K562 (cell line): ENCODE measurements around the gene RGS7. TPM values are rescaled to one million over a fixed set of nuclear protein-coding genes. Genes with fewer than 3 reads are reported as not detected.

Experiments
- ATAC-seq: fragments of 200-7000 bp; cut with Tn5 transposase; 3 replicates; pipeline ENCODE4 v1.9.1; 2020; ENCODE audit warnings: moderate library complexity
- BruUV-seq: library from RNA; stranded (reverse); fragments of 400-500 nt; replicated peaks from 2 replicates; lab custom pipeline; 2021; lab: Mats Ljungman, UMichigan
- CTCF ChIA-PET: fragments of 300-600 bp; formaldehyde crosslinking; extraction: SDS; loops from one replicate; lab custom pipeline; 2021; ENCODE audit warnings: low intra/inter-chr PET ratio; lab: Yijun Ruan, JAX
- POLR2A ChIA-PET: fragments of 300-600, 350-650 bp; sonication (Branson Sonifier 250); formaldehyde crosslinking; extraction: SDS; loops from one replicate; lab custom pipeline; 2021; ENCODE audit warnings: antibody characterized with exemption, inconsistent platforms; lab: Yijun Ruan, JAX
- DNase-seq, 4 experiments: peaks; one replicate each; pipeline versions ENCODE4 v3.0.0 to v3.0.0-alpha.2; 2011 to 2018; ENCODE audit warnings: low spot score in 3 of 4, mixed read lengths in 3 of 4; ENCODE audit errors: extremely low read depth in 1 of 4
- FAIRE-seq: peaks from 2 replicates; lab custom pipeline; 2011; peaks lifted over from hg19 to GRCh38; lab: Jason Lieb, UNC
- H2AFZ ChIP-seq: 2 replicates; pipeline ENCODE4 v1.6.0; 2011; ENCODE audit warnings: low read depth, low read length, control low read depth, inconsistent platforms
- H3K27ac ChIP-seq: fragments of 200-600 bp; 3 replicates; pipeline ENCODE4 v1.8.0; 2011; ENCODE audit warnings: low read depth, mild to moderate bottlenecking, control low read depth, inconsistent platforms, low read length, moderate library complexity, mixed read lengths; ENCODE audit errors: extremely low read depth
- H3K27me3 ChIP-seq, 2 experiments: fragments of 300-600 bp in 1 of 2; 2 replicates in 1 of 2; 3 replicates in 1 of 2; pipeline versions ENCODE4 v1.6.0 to v1.8.0; 2011; ENCODE audit warnings: inconsistent platforms in 2 of 2, low read length in 2 of 2, mild to moderate bottlenecking in 1 of 2, mixed read lengths in 1 of 2, moderate library complexity in 1 of 2; ENCODE audit not compliant: control insufficient read depth in 2 of 2, insufficient read depth in 2 of 2
- H3K36me3 ChIP-seq: fragments of 300-600 bp; 3 replicates; pipeline ENCODE4 v1.8.0; 2011; ENCODE audit warnings: mild to moderate bottlenecking, low read length, inconsistent platforms; ENCODE audit not compliant: control insufficient read depth, insufficient read depth
- H3K4me1 ChIP-seq, 2 experiments: fragments of 200-600 bp in 1 of 2; replicated peaks in 1 of 2; 2 replicates in 1 of 2; 3 replicates in 1 of 2; pipeline versions ENCODE4 v1.5.1 to v1.8.0; 2011; ENCODE audit warnings: inconsistent platforms in 2 of 2, low read length in 2 of 2, mild to moderate bottlenecking in 1 of 2, mixed read lengths in 1 of 2, moderate library complexity in 1 of 2; ENCODE audit not compliant: control insufficient read depth in 2 of 2, insufficient read depth in 2 of 2
- H3K4me2 ChIP-seq: 2 replicates; pipeline ENCODE4 v1.6.1; 2011; ENCODE audit warnings: low read length, control low read depth, inconsistent platforms, mixed read lengths; ENCODE audit not compliant: insufficient read depth
- H3K4me3 ChIP-seq: fragments of 200-600 bp; sonication (generic), shearing (Covaris generic); 2 replicates; pipeline ENCODE4 v1.5.1; 2016; ENCODE audit warnings: control low read depth, inconsistent platforms
- H3K79me2 ChIP-seq: fragments of 200-600 bp; 3 replicates; pipeline ENCODE4 v1.8.0; 2011; ENCODE audit warnings: low read length, inconsistent platforms; ENCODE audit not compliant: control insufficient read depth, insufficient read depth
- H3K9ac ChIP-seq, 2 experiments: 2 replicates each; pipeline versions ENCODE4 v1.6.0 to v1.6.1; 2011; ENCODE audit warnings: low read depth in 2 of 2, low read length in 2 of 2, control low read depth in 1 of 2, inconsistent platforms in 1 of 2, mild to moderate bottlenecking in 1 of 2, mixed read lengths in 1 of 2; ENCODE audit not compliant: insufficient read depth in 1 of 2
- H3K9me1 ChIP-seq: one replicate; pipeline ENCODE4 v1.6.0; 2011; ENCODE audit warnings: inconsistent platforms, mild to moderate bottlenecking, low read length, moderate library complexity; ENCODE audit not compliant: control insufficient read depth, insufficient read depth
- H3K9me3 ChIP-seq: replicated peaks from 2 replicates; pipeline ENCODE4 v1.5.1; 2011; ENCODE audit warnings: low read depth, low read length, inconsistent platforms; ENCODE audit not compliant: control insufficient read depth, insufficient read depth
- H4K20me1 ChIP-seq: replicated peaks from 2 replicates; pipeline ENCODE4 v1.6.1; 2011; ENCODE audit warnings: low read length, inconsistent platforms, mixed read lengths; ENCODE audit not compliant: control insufficient read depth, insufficient read depth
- RAD21 ChIP-seq, 2 experiments: fragments of 250-450 bp in 1 of 2; fragments of 450-650 bp in 1 of 2; sonication (Bioruptor Pico) in 1 of 2; formaldehyde crosslinking in 1 of 2; IDR thresholded peaks in 1 of 2; conservative IDR thresholded peaks in 1 of 2; 2 replicates each; pipeline versions ENCODE4 v1.4.0 to v1.8.0; 2020 to 2022; ENCODE audit warnings: mild to moderate bottlenecking in 2 of 2, moderate library complexity in 1 of 2
- WGBS: fragments of 100-300 bp; shearing (Covaris generic); methylation state at CpG from one replicate; pipeline ENCODE4 v1.1.6; 2016; ENCODE audit warnings: low coverage, mixed read lengths; ENCODE audit not compliant: insufficient coverage; ENCODE audit errors: missing lambda C conversion rate; 5-methylcytosine and 5-hydroxymethylcytosine counted together
- in situ Hi-C: fragments of 300-500 bp; cut with MboI; formaldehyde crosslinking; loops from 4 replicates; pipeline ENCODE4 v1.15.0; 2018; ENCODE audit warnings: inconsistent platforms, mixed read lengths
- intact Hi-C: fragments of 100-400 bp; cut with micrococcal nuclease; formaldehyde crosslinking; loops from 2 replicates; pipeline ENCODE4 v1.14.2; 2022
- polyA plus RNA-seq, 8 experiments: library from polyadenylated mRNA; depleted of rRNA in 4 of 8; stranded (reverse) in 5 of 8; unstranded in 3 of 8; fragments of >200 nt; fragmentation: Nextera tagmentation in 2 of 8; fragmentation: Illumina TruSeq in 1 of 8; extraction: Ambion mirVana in 2 of 8; extraction: Trizol in 1 of 8; gene quantifications; 2 replicates each; pipeline versions ENCODE4 v1.2.1 to v1.2.3, GENCODE V29; 2011 to 2014; ENCODE audit warnings: inconsistent platforms in 1 of 8, missing spikeins in 1 of 8
- total RNA-seq, 7 experiments: library from RNA; depleted of rRNA in 6 of 7; stranded (reverse); fragments of >200 nt in 6 of 7; fragmentation: Illumina TruSeq in 2 of 7; extraction: Trizol in 2 of 7; gene quantifications; 2 replicates each; pipeline versions ENCODE4 v1.2.1 to v1.2.3, GENCODE V29; 2011 to 2021; ENCODE audit warnings: low replicate concordance in 1 of 7
- TF ChIP-seq, protein P1 (sequence below): sonication (generic); formaldehyde crosslinking; IDR thresholded peaks from 2 replicates; pipeline ENCODE4 v1.8.1; 2023; ENCODE audit warnings: mild to moderate bottlenecking, missing genetic modification reagents
- TF ChIP-seq, protein P2 (sequence below): sonication (generic); formaldehyde crosslinking; IDR thresholded peaks from 2 replicates; pipeline ENCODE4 v1.8.1; 2023; ENCODE audit warnings: missing genetic modification reagents, mild to moderate bottlenecking, borderline replicate concordance
- TF ChIP-seq, protein P3 (sequence below), 2 experiments: fragments of 450-650 bp in 1 of 2; sonication (generic) in 1 of 2; formaldehyde crosslinking in 1 of 2; IDR thresholded peaks in 1 of 2; conservative IDR thresholded peaks in 1 of 2; 2 replicates each; pipeline versions ENCODE4 v1.6.1 to v1.8.1; 2016 to 2023; ENCODE audit warnings: mild to moderate bottlenecking in 2 of 2, moderate library complexity in 2 of 2, inconsistent platforms in 1 of 2, missing genetic modification reagents in 1 of 2

Gene RGS7
- total and polyA plus RNA-seq, 9 of the 15 experiments (the other 6 are each of a cell fraction or from before 2014, with no cell fraction given): not detected

DNA sequence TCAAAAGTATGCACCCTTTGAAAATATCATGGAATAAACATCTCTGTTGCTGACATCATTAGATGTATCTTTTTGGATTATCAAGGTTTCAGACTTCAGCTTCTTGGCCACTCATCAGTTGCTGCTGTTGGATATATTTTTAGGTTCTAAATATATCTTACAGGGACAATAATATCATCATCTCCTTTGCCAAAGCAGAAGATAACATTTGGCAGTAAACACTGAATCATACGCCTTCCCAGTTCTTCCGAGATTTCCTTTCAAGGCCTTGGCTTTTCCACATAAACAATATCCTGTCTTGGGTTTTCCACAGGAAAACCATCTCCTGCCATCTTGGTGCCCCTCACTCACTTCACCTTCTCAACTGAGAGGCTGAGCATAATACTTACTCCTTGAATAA, 39.3 kb downstream of the RGS7 start:
- no TSS peak for BruUV-seq

More for the DNA sequence above, 39.3 kb downstream of the RGS7 start:
- no peaks in the 10 kb centered on the region for H3K9me1 ChIP-seq
- POLR2A ChIA-PET: no interaction called here
- H3K4me3 ChIP-seq: no peak overlapping the region
- H3K4me2 ChIP-seq: no peak overlapping the region
- no peaks in the 10 kb centered on the region for H3K36me3 ChIP-seq
- no peaks in the 10 kb centered on the region for H4K20me1 ChIP-seq
- DNase-seq: no peak
- FAIRE-seq: no peak
- H3K27ac ChIP-seq: no peak overlapping the region
- CTCF ChIA-PET: no interaction called here
- in situ Hi-C loops: no loop called here
- no peaks in the 10 kb centered on the region for H3K27me3 ChIP-seq
- no peak overlapping the region for H2AFZ ChIP-seq
- intact Hi-C loops: no loop called here
- no peaks in the 10 kb centered on the region for H3K4me1 ChIP-seq
- TF ChIP-seq RAD21 (CRISPR knock-in tag; conservative IDR thresholded peaks at IDR 0.05 in 1 of 2, IDR thresholded peaks at IDR 0.05 in 1 of 2): no peak
- TF ChIP-seq, protein P1, sequence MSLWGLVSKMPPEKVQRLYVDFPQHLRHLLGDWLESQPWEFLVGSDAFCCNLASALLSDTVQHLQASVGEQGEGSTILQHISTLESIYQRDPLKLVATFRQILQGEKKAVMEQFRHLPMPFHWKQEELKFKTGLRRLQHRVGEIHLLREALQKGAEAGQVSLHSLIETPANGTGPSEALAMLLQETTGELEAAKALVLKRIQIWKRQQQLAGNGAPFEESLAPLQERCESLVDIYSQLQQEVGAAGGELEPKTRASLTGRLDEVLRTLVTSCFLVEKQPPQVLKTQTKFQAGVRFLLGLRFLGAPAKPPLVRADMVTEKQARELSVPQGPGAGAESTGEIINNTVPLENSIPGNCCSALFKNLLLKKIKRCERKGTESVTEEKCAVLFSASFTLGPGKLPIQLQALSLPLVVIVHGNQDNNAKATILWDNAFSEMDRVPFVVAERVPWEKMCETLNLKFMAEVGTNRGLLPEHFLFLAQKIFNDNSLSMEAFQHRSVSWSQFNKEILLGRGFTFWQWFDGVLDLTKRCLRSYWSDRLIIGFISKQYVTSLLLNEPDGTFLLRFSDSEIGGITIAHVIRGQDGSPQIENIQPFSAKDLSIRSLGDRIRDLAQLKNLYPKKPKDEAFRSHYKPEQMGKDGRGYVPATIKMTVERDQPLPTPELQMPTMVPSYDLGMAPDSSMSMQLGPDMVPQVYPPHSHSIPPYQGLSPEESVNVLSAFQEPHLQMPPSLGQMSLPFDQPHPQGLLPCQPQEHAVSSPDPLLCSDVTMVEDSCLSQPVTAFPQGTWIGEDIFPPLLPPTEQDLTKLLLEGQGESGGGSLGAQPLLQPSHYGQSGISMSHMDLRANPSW (CRISPR knock-in tag): no peak
- TF ChIP-seq, protein P2, sequence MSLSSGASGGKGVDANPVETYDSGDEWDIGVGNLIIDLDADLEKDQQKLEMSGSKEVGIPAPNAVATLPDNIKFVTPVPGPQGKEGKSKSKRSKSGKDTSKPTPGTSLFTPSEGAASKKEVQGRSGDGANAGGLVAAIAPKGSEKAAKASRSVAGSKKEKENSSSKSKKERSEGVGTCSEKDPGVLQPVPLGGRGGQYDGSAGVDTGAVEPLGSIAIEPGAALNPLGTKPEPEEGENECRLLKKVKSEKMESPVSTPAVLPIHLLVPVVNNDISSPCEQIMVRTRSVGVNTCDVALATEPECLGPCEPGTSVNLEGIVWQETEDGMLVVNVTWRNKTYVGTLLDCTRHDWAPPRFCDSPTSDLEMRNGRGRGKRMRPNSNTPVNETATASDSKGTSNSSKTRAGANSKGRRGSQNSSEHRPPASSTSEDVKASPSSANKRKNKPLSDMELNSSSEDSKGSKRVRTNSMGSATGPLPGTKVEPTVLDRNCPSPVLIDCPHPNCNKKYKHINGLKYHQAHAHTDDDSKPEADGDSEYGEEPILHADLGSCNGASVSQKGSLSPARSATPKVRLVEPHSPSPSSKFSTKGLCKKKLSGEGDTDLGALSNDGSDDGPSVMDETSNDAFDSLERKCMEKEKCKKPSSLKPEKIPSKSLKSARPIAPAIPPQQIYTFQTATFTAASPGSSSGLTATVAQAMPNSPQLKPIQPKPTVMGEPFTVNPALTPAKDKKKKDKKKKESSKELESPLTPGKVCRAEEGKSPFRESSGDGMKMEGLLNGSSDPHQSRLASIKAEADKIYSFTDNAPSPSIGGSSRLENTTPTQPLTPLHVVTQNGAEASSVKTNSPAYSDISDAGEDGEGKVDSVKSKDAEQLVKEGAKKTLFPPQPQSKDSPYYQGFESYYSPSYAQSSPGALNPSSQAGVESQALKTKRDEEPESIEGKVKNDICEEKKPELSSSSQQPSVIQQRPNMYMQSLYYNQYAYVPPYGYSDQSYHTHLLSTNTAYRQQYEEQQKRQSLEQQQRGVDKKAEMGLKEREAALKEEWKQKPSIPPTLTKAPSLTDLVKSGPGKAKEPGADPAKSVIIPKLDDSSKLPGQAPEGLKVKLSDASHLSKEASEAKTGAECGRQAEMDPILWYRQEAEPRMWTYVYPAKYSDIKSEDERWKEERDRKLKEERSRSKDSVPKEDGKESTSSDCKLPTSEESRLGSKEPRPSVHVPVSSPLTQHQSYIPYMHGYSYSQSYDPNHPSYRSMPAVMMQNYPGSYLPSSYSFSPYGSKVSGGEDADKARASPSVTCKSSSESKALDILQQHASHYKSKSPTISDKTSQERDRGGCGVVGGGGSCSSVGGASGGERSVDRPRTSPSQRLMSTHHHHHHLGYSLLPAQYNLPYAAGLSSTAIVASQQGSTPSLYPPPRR (CRISPR knock-in tag): no peak
- TF ChIP-seq, protein P3, sequence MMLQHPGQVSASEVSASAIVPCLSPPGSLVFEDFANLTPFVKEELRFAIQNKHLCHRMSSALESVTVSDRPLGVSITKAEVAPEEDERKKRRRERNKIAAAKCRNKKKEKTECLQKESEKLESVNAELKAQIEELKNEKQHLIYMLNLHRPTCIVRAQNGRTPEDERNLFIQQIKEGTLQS (IDR thresholded peaks at IDR 0.05): no peak
- TF ChIP-seq, protein P3 (CRISPR knock-in tag; conservative IDR thresholded peaks at IDR 0.05): no peak
- no peaks in the 10 kb centered on the region for H3K79me2 ChIP-seq
- WGBS: 0% methylated on average over 2 of the region's 2 CpGs
- H3K9ac ChIP-seq: no peak overlapping the region
- H3K9me3 ChIP-seq: no peaks in the 10 kb centered on the region; the same call in 1 of the 2 replicates
- no peak for ATAC-seq
